ENCODE data around the gene RABGGTA. TPM values are rescaled to one million over a fixed set of nuclear protein-coding genes. Genes with fewer than 3 reads are reported as not detected.

The RABGGTA gene
- total and polyA plus RNA-seq, 9 of the 15 experiments (the other 6 are each of a cell fraction or from before 2014, with no cell fraction given), result 4.5 to 24.2 (median 15.5) TPM

DNA sequence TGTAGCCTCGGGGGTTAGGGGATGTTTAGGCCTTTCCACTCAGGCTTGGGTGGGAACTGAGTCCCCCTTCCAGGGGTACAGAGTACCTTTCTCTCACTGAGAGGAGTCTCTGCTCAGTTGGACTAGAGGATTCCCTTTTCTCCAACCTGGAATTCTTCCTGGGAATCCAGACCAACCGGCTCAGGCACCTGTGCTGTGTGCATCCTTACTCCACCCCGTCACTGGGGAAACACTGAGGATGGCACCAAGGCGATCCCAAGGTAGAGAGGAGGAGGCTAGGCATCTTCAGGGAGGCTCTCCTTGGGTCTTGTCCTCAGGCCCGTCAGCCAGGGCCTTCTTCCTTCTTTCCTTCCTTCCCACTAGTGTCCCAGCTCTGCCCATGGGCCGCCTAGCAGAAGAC, 7.5 kb downstream of the RABGGTA start:
- Histone ChIP-seq H3K4me2 (ENCODE audit: insufficient read depth, low read length) (no peak overlapping the region), H3K27me3 (ENCODE audit: control insufficient read depth in 2 of 2, insufficient read depth in 2 of 2, low read length in 2 of 2) (no peaks in the 10 kb centered on the region), H3K27ac (ENCODE audit: extremely low read depth, low read depth, low read length) (no peak overlapping the region), H3K4me1 (replicated peaks in 1 of 2; ENCODE audit: control insufficient read depth in 2 of 2, insufficient read depth in 2 of 2, low read length in 2 of 2) (peaks cover 0 to 39% of the 10 kb centered on the region in 2 experiments; a peak in 3 of 5 replicates), H3K4me3 (no peak overlapping the region), H3K79me2 (ENCODE audit: control insufficient read depth, insufficient read depth, low read length) (no peaks in the 10 kb centered on the region), H3K9me3 (replicated peaks; ENCODE audit: control insufficient read depth, insufficient read depth, low read depth, low read length) (no peaks in the 10 kb centered on the region), H2AFZ (ENCODE audit: low read depth, low read length) (no peak overlapping the region), H3K36me3 (ENCODE audit: control insufficient read depth, insufficient read depth, low read length) (no peaks in the 10 kb centered on the region), H4K20me1 (replicated peaks; ENCODE audit: control insufficient read depth, insufficient read depth, low read length) (no peaks in the 10 kb centered on the region), H3K9ac (ENCODE audit: insufficient read depth in 1 of 2, low read depth in 2 of 2, low read length in 2 of 2) (peak overlapping the region in 1 of 2 experiments; percentile 58; a peak in 1 of 4 replicates), H3K9me1 (ENCODE audit: control insufficient read depth, insufficient read depth, low read length) (no peaks in the 10 kb centered on the region)
- DNase-seq (ENCODE audit: extremely low read depth in 1 of 4, low spot score in 3 of 4) (no peak), FAIRE-seq (no peak), ATAC-seq (no peak)
- ChIA-PET CTCF (ENCODE audit: low intra/inter-chr PET ratio) (no interaction called here), POLR2A (interaction anchor here (0.6 to 1.1 kb wide), 4 partner anchors 13 to 181 kb away, joined by 3 to 5 read pairs (median 3); no protein-coding TSS in a partner anchor)
- BruUV-seq (replicated peaks), result no TSS peak
- 52% methylated on average over 5 of the region's 6 CpGs for WGBS (ENCODE audit: insufficient coverage, low coverage, missing lambda C conversion rate)
- intact Hi-C loops (cut with micrococcal nuclease), result no loop called here
- no peak for TF ChIP-seq MYNN (IDR thresholded peaks at IDR 0.05)
- no peak for TF ChIP-seq MYNN (CRISPR knock-in tag; IDR thresholded peaks at IDR 0.05)
- no peak for TF ChIP-seq GATAD2A (IDR thresholded peaks at IDR 0.05)
- in situ Hi-C loops (cut with MboI), result no loop called here

DNA sequence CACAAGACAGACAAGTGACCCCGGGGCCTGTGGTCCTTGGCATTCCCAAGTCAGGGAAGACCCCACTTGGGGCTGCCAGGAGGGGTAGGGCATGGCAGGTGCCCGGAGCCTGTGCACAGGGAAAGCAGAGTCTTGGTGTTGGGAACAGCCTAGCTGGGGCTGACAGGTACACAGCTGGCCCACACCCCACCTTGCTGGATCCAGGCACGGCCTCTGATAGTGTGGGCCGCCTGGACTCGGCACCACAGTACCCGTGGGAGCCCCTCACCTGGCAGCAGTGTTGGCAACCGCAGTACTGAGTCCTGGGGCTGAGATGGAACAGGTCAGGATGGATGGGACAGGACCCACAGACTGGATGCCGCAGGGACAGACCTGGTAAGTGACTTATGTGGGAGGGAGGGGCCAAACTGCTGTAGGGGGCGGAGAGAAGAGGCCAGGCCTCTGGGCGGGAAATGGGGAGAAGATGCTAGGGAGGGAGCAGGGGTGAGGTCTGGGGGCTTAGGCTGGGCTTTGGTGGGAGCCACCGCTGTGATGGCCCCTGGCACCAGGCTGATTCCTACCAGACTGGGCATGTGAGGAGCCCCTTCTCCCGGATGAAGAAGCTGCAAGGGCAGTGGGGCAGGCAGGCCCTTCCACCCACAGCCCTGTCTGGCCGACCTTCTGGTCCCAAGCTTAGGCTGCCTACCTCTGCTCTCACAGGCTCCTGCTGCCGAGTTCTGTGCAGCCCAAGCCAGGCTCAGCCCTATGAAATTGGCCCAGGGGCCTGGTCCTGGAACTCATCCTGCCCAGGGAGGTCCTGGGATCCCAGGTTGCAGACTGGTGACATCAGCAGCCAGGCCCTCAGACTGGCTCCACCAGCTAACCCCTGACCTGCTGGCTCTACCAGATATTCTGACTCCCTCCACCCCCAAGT, 8.3 kb downstream of the RABGGTA start, which contains the start of gene TGM1:
Gene TGM1, minus strand, starts transcription at position 357 of the 913 bp plus-strand sequence. CDS start 825 bp downstream, outside the sequence.
- Histone ChIP-seq H3K27ac (ENCODE audit: extremely low read depth, low read depth, low read length) (no peak within 1 kb of the TSS), H3K36me3 (ENCODE audit: control insufficient read depth, insufficient read depth, low read length) (no peaks in the 10 kb centered on the region), H3K4me2 (ENCODE audit: insufficient read depth, low read length) (no peak within 1 kb of the TSS), H3K4me3 (no peak within 1 kb of the TSS), H3K27me3 (ENCODE audit: control insufficient read depth in 2 of 2, insufficient read depth in 2 of 2, low read length in 2 of 2) (no peaks in the 10 kb centered on the region), H3K9ac (ENCODE audit: insufficient read depth in 1 of 2, low read depth in 2 of 2, low read length in 2 of 2) (peak within 1 kb of the TSS in 1 of 2 experiments; percentile 58; a peak in 2 of 4 replicates), H3K9me3 (replicated peaks; ENCODE audit: control insufficient read depth, insufficient read depth, low read depth, low read length) (no peaks in the 10 kb centered on the region), H3K9me1 (ENCODE audit: control insufficient read depth, insufficient read depth, low read length) (no peaks in the 10 kb centered on the region), H2AFZ (ENCODE audit: low read depth, low read length) (no peak within 1 kb of the TSS), H3K79me2 (ENCODE audit: control insufficient read depth, insufficient read depth, low read length) (no peaks in the 10 kb centered on the region), H4K20me1 (replicated peaks; ENCODE audit: control insufficient read depth, insufficient read depth, low read length) (no peaks in the 10 kb centered on the region), H3K4me1 (replicated peaks in 1 of 2; ENCODE audit: control insufficient read depth in 2 of 2, insufficient read depth in 2 of 2, low read length in 2 of 2) (peaks cover 0 to 47% of the 10 kb centered on the region in 2 experiments; a peak in 3 of 5 replicates)
- ATAC-seq, result peak; percentile 76
- peak in 1 of 4 experiments; percentile 14 for DNase-seq (ENCODE audit: extremely low read depth in 1 of 4, low spot score in 3 of 4)
- no TSS peak for BruUV-seq (replicated peaks)
- POLR2A ChIA-PET, result interaction anchor here (0.7 to 1.6 kb wide), 7 partner anchors 11 to 174 kb away, joined by 3 to 5 read pairs (median 4); no protein-coding TSS in a partner anchor
- 64% methylated on average over 8 of the region's 14 CpGs for WGBS (ENCODE audit: insufficient coverage, low coverage, missing lambda C conversion rate)
- CTCF ChIA-PET (ENCODE audit: low intra/inter-chr PET ratio), result no interaction called here
- FAIRE-seq, result no peak
- intact Hi-C loops (cut with micrococcal nuclease) (no loop called here), in situ Hi-C loops (cut with MboI) (no loop called here)
- TF ChIP-seq MAFK (IDR thresholded peaks at IDR 0.05; ENCODE audit: low read length) (no peak), MIER1 (IDR thresholded peaks at IDR 0.05; ENCODE audit: low read depth) (no peak), TOE1 (IDR thresholded peaks at IDR 0.05; ENCODE audit: borderline replicate concordance) (no peak), TOE1 (CRISPR knock-in tag; IDR thresholded peaks at IDR 0.05; ENCODE audit: borderline replicate concordance, low read depth) (no peak), SRSF9 (IDR thresholded peaks at IDR 0.05; ENCODE audit: borderline replicate concordance, low read depth, low read length) (no peak), ZNF274 (IDR thresholded peaks at IDR 0.05; ENCODE audit: borderline replicate concordance, low read depth, low read length) (no peak), TEAD2 (tag; IDR thresholded peaks at IDR 0.05) (no peak)
- TF ChIP-seq, protein P1, sequence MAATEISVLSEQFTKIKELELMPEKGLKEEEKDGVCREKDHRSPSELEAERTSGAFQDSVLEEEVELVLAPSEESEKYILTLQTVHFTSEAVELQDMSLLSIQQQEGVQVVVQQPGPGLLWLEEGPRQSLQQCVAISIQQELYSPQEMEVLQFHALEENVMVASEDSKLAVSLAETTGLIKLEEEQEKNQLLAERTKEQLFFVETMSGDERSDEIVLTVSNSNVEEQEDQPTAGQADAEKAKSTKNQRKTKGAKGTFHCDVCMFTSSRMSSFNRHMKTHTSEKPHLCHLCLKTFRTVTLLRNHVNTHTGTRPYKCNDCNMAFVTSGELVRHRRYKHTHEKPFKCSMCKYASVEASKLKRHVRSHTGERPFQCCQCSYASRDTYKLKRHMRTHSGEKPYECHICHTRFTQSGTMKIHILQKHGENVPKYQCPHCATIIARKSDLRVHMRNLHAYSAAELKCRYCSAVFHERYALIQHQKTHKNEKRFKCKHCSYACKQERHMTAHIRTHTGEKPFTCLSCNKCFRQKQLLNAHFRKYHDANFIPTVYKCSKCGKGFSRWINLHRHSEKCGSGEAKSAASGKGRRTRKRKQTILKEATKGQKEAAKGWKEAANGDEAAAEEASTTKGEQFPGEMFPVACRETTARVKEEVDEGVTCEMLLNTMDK (IDR thresholded peaks at IDR 0.05; ENCODE audit: borderline replicate concordance, insufficient read depth, low read depth, low read length, poor library complexity, severe bottlenecking), result no peak

Data from K562 (cell line).